HG03175 (cell line): Measurements from ENCODE around the gene RASD2.

Experiments
- ATAC-seq: cut with Tn5 transposase; IDR thresholded peaks from one replicate; pipeline ENCODE4 v1.9.1; 2021; ENCODE audit warnings: mild to moderate bottlenecking, moderate library complexity; ENCODE audit not compliant: unreplicated experiment

The RASD2 gene

DNA sequence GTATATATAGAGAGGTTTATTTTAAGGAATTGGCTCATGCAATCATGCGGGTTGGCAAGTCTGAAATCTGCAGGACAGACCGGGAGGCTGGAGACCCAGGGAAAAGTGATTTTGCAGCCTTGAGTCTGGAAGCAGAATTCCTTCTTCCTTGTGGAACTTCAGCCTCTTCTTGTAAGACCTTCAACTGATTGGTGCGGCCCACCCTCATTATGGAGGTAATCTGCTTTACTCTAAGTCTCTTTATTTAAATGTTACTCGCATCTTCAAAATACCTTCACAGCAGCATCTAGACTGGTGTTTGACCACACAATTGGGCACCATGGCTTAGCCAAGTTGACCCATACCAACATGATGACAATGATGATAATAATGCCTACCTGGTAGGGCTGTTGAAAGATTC lies 58.7 kb downstream of the RASD2 start:
- no peak for ATAC-seq

DNA sequence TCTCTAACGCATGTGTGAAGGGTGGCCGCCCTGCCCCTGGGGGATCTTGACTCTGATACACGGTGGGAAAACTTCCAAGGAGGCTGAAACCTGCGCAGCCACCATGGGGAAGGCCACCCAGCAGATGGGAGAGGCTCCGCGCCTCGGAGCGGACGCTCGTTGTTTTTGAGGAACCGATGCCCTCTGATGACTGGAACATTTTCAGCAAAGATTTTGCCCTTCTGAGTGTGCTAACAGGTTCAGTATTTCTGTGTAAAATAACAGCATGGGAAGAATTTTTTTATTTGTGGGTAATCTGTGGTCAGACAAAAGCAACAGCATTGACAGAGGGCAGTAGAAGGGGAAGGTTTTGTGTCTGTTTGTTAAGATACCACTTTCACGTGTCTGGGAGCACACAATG lies 59.8 kb downstream of the RASD2 start:
- no peak for ATAC-seq

DNA sequence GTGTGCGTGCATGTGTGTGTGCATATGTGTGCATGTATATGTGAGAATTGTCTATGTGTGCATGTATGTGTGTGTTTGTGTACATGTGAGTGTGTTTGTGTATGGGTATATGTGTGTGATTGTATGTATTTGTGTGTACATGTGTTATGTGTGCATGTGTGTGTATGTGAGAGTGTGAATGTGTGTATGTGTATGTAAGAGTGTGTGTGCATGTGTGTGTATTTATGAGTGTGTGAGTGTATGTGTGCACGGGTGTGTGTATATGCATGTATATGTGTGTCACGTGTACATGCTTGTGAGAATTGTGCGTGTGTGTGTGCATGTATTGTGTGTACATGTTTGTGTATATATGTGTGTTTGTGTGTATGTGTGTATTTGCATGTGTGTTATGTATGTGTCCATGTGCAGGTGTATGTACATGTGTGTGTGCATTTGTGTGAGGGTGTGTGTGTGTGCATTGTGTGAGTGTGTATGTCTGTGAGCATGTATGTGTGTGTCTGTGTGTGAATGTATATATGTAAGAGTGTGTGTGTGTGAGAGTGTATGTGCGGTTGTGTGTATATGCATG lies 60.5 kb downstream of the RASD2 start:
- no peak for ATAC-seq

DNA sequence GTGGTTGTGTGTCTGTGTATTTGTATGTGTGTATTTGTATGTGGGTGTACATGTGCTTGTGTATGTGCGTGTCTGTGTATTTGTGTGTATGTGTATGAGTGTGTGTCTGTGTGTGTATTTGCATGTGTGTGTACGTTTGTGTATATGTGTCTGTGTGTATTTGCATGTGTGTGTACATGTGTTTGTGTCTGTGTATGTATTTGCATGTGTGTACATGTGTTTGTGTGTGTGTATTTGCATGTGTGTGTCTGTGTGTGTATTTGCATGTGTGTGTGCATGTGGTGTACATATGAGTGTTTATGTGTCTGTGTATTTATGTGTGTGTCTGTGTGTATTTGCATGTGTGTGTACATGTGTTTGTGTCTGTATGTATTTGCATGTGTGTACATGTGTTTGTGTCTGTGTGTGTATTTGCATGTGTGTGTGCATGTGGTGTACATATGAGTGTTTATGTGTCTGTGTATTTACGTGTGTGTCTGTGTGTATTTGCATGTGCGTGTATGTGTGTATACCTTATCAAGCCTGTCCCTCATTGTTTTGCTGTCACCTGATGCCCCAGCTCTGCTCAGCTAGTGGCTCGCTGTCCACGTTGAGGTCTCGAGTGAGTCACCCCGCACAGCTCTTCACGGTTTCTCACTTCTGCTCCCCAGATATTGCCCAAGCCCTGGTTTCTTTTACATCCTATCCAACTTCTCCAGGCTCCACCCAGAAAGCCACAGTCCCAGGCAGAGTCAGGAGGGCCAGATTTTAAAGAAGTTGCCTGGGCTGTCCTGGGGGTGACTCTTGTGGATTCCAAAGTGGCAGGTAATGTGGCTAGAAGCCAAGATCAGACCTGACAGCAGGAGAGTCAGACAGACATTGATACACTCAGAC lies 61.3 kb downstream of the RASD2 start:
- no peak for ATAC-seq
